ENCODE results near the gene PLK2. TPM values are rescaled to one million over a fixed set of nuclear protein-coding genes. Genes with fewer than 3 reads are reported as not detected.

The PLK2 gene
- total RNA-seq, 2 donors from 2014 or later, result 60.1 to 69.4 TPM

DNA sequence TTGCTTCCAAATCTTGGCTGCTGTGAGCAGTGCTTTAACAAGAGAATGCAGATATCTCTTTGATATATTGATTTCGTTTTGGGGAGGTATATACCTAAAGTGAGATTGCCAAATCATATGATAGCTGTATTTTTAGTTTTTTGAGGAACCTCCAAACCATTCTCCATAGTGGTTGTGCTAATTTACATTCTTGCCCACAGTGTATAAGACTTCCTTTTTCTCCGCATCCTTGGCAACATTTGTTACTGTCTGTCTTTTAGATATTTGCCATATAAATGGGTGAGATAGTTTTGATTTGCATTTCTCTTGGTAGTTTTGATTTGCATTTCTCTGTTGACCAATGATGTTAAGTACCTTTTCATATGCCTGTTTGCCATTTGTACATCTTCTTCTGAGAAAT, 10.0 kb upstream of the PLK2 start:
- intact Hi-C loops (cut with DNase I), result no loop called here
- no peaks in the 10 kb centered on the region for H3K27me3 ChIP-seq (replicated peaks; ENCODE audit: insufficient read depth)
- no peak overlapping the region for H3K4me3 ChIP-seq
- no peaks in the 10 kb centered on the region for H3K4me1 ChIP-seq (replicated peaks)
- TF ChIP-seq POLR2A (IDR thresholded peaks at IDR 0.05) (no peak), POLR2AphosphoS5 (IDR thresholded peaks at IDR 0.05) (no peak)
- TF ChIP-seq, protein P1, sequence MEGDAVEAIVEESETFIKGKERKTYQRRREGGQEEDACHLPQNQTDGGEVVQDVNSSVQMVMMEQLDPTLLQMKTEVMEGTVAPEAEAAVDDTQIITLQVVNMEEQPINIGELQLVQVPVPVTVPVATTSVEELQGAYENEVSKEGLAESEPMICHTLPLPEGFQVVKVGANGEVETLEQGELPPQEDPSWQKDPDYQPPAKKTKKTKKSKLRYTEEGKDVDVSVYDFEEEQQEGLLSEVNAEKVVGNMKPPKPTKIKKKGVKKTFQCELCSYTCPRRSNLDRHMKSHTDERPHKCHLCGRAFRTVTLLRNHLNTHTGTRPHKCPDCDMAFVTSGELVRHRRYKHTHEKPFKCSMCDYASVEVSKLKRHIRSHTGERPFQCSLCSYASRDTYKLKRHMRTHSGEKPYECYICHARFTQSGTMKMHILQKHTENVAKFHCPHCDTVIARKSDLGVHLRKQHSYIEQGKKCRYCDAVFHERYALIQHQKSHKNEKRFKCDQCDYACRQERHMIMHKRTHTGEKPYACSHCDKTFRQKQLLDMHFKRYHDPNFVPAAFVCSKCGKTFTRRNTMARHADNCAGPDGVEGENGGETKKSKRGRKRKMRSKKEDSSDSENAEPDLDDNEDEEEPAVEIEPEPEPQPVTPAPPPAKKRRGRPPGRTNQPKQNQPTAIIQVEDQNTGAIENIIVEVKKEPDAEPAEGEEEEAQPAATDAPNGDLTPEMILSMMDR (IDR thresholded peaks at IDR 0.05), result no peak
- no peak for DNase-seq (ENCODE audit: low spot score)
- no peaks in the 10 kb centered on the region for H3K9me3 ChIP-seq
- no peak overlapping the region for H3K27ac ChIP-seq
- 73% methylated on average over 2 of the region's 2 CpGs for WGBS
- no peaks in the 10 kb centered on the region for H3K36me3 ChIP-seq

DNA sequence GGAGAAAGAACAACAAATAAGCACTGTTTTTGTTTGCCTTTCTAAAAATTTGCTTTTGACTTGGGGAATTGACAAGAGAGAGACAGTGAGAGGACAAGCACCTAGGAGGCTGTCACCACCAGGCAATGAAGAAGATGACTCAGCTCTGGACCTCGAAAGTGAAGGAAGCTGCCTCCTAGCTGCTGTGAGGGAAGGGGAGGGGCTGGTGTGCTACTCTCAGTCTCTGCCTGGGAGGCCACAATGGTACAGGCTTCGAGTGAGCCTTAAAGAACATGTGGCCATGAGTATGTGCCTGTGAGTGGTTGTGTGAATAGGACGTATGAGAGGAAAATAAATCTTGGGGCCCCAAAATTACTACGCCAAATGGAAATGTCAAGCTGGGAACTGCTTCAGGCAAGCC, 7.1 kb upstream of the PLK2 start:
- WGBS, result 50% methylated on average over 4 of the region's 4 CpGs
- Histone ChIP-seq H3K9me3 (no peaks in the 10 kb centered on the region), H3K4me3 (no peak overlapping the region), H3K27ac (no peak overlapping the region), H3K27me3 (replicated peaks; ENCODE audit: insufficient read depth) (no peaks in the 10 kb centered on the region), H3K36me3 (no peaks in the 10 kb centered on the region), H3K4me1 (replicated peaks) (no peaks in the 10 kb centered on the region)
- TF ChIP-seq POLR2AphosphoS5 (IDR thresholded peaks at IDR 0.05) (no peak), POLR2A (IDR thresholded peaks at IDR 0.05) (no peak)
- TF ChIP-seq, protein P1 (IDR thresholded peaks at IDR 0.05), result no peak
- intact Hi-C loops (cut with DNase I), result no loop called here
- DNase-seq (ENCODE audit: low spot score), result no peak

DNA sequence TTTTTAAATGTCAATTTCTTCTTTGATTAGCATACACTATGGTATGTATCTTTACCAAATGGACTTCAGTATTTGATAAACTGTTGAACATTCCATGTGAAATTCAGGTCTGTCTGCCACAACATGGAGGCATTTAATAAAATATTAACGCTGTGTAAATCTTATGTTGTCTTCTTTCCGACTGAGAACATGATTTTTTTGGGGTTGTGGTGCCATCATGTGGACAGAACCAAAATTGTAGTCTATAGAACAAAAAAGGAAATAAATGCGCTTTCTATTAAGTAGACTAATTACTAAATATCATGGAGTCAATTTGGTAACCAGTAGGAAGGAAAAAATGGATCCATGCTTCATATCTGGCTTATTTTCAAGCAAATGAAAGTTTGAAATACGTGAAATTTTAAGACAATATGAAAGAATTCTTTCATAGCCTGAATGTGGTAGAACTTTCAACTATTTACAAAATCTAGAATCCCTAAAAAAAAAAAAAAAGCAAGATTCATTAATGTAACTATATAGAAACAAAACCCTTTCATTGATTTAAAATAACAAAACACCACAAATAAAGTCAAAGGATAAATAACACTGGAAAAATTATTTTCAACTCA, 2.8 kb upstream of the PLK2 start:
- no peaks in the 10 kb centered on the region for H3K27me3 ChIP-seq (replicated peaks; ENCODE audit: insufficient read depth)
- intact Hi-C loops (cut with DNase I), result loop anchor here (5.0 kb wide), 3 partner anchors 575 to 1560 kb away; no protein-coding TSS in a partner anchor
- no peak overlapping the region for H3K27ac ChIP-seq
- no peak overlapping the region for H3K4me3 ChIP-seq
- TF ChIP-seq, protein P1 (IDR thresholded peaks at IDR 0.05), result peak; percentile 11 to 83 (median 68)
- TF ChIP-seq POLR2AphosphoS5 (IDR thresholded peaks at IDR 0.05), result no peak
- DNase-seq (ENCODE audit: low spot score), result peak; percentile 24
- 11% methylated on average over 4 of the region's 4 CpGs for WGBS
- no peaks in the 10 kb centered on the region for H3K36me3 ChIP-seq
- H3K9me3 ChIP-seq, result no peaks in the 10 kb centered on the region
- no peaks in the 10 kb centered on the region for H3K4me1 ChIP-seq (replicated peaks)

DNA sequence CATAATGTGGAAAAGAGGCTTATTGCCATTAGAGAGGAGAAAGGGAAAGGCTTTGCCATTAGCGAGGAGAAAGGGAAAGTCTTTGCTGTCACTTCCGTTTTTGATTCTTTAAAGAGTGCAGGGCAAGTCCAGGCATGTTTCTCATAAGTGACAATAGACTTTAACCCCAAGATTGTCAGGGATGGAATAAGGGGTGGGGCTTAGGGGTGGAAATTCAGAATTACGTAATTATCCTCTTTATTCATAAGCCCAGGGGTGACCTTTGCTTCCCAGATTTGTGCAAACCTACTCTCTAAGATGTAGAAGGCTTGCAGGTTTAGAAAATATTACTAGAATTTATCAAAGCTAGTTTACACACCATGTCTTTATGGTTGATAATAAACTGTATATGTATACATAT, 2.3 kb upstream of the PLK2 start:
- intact Hi-C loops (cut with DNase I), result loop anchor here (5.0 kb wide), 3 partner anchors 575 to 1560 kb away; no protein-coding TSS in a partner anchor
- Histone ChIP-seq H3K9me3 (no peaks in the 10 kb centered on the region), H3K27me3 (replicated peaks; ENCODE audit: insufficient read depth) (no peaks in the 10 kb centered on the region), H3K36me3 (no peaks in the 10 kb centered on the region), H3K4me3 (no peak overlapping the region), H3K27ac (no peak overlapping the region), H3K4me1 (replicated peaks) (no peaks in the 10 kb centered on the region)
- WGBS, result 69% methylated on average over 3 of the region's 3 CpGs
- no peak for DNase-seq (ENCODE audit: low spot score)
- TF ChIP-seq POLR2AphosphoS5 (IDR thresholded peaks at IDR 0.05), result no peak
- TF ChIP-seq, protein P1 (IDR thresholded peaks at IDR 0.05), result no peak
- no peak for TF ChIP-seq POLR2A (IDR thresholded peaks at IDR 0.05)

DNA sequence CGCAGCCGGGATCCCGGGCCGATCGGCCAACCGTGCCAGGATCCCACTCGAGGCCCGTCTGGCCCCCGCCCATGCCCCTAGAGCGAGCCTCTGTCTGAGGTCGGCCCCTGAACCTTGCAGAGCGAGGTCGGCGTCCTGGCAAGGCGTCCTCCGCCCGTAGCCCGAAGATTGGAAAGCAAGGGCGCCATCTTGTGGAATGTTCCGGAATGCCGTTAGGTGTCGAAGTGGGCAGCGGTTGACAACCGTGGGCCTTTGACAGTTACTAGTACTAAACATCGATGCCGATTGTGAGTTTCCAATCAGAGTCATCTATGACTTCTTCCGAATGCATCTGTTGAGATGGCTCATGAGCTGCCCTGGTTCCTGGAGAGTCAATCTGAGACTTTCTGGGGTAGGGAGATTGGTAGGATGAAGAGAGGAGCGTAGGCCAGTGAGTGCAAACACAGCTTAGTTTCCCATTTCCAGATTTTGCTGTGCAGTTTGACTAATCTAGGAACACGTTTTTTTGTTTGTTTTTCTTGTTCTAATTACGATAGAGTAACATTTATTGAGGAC, 923 bp upstream of the PLK2 start:
- Histone ChIP-seq H3K4me3 (peak overlapping the region; percentile 68 to 71), H3K9me3 (no peaks in the 10 kb centered on the region), H3K4me1 (replicated peaks) (no peaks in the 10 kb centered on the region), H3K27me3 (replicated peaks; ENCODE audit: insufficient read depth) (no peaks in the 10 kb centered on the region), H3K36me3 (no peaks in the 10 kb centered on the region), H3K27ac (peak overlapping the region; percentile 86 to 91)
- TF ChIP-seq POLR2A (IDR thresholded peaks at IDR 0.05), result no peak
- peak; percentile 73 for TF ChIP-seq POLR2AphosphoS5 (IDR thresholded peaks at IDR 0.05)
- TF ChIP-seq, protein P1 (IDR thresholded peaks at IDR 0.05), result peak; percentile 74 to 89 (median 84)
- 13% methylated on average over 21 of the region's 30 CpGs for WGBS
- peak; percentile 90 for DNase-seq (ENCODE audit: low spot score)
- intact Hi-C loops (cut with DNase I), result loop anchor here (2.0 to 5.0 kb wide), 5 partner anchors 574 to 1559 kb away; no protein-coding TSS in a partner anchor

Data from prostate gland (tissue), 2 donors.